A172 (cell line): ENCODE results near the gene RPS6KA3. TPM values are rescaled to one million over a fixed set of nuclear protein-coding genes. Genes with fewer than 3 reads are reported as not detected.
A peak's percentile ranks its signal among the peaks of the same experiment; 100 is the strongest.
"Not testable (repeated sequence)": the region's sequence is repeated elsewhere in the genome, so short reads cannot be mapped to it uniquely, and the experiment has no call there.

Experiments used
- DNase-seq: peaks from one replicate; pipeline ENCODE4 v3.0.0-alpha.2; 2015; ENCODE audit warnings: low spot score
- total RNA-seq: library from RNA; depleted of rRNA; stranded (reverse); fragments of >200 nt; shearing (Covaris generic); gene quantifications from 2 replicates; pipeline ENCODE4 v1.2.3, GENCODE V29; 2014

RPS6KA3 gene
- total RNA-seq, 1 experiment from 2014 or later, result 62.5 TPM

- no peak for DNase-seq
Observed at GRCh38 chrX:20221902-20222301, 44.8 kb downstream of the RPS6KA3 start.

GRCh38 chrX:20218836-20219505 lies 47.7 kb downstream of the RPS6KA3 start:
- no peak for DNase-seq

- no peak for DNase-seq
Observed at GRCh38 chrX:20217906-20218305, 48.8 kb downstream of the RPS6KA3 start.

GRCh38 chrX:20217271-20217670 lies 49.4 kb downstream of the RPS6KA3 start:
- DNase-seq, result peak; percentile 69

- DNase-seq, result no peak
Observed at GRCh38 chrX:20215565-20215964, 51.1 kb downstream of the RPS6KA3 start.

- DNase-seq, result no peak
Observed at GRCh38 chrX:20212486-20213089, 54.1 kb downstream of the RPS6KA3 start.

GRCh38 chrX:20211261-20211786 lies 55.4 kb downstream of the RPS6KA3 start:
- no peak for DNase-seq

- DNase-seq, result no peak
Observed at GRCh38 chrX:20205927-20206708, 60.6 kb downstream of the RPS6KA3 start.

- no peak for DNase-seq
Observed at GRCh38 chrX:20204351-20204750, 62.4 kb downstream of the RPS6KA3 start.

- DNase-seq, result no peak
Observed at GRCh38 chrX:20197641-20198210, 69.0 kb downstream of the RPS6KA3 start.

GRCh38 chrX:20189171-20189570 lies 77.5 kb downstream of the RPS6KA3 start:
- DNase-seq, result no peak

GRCh38 chrX:20181598-20182329 lies 84.9 kb downstream of the RPS6KA3 start:
- DNase-seq, result no peak

GRCh38 chrX:20177093-20177492 lies 89.6 kb downstream of the RPS6KA3 start:
- DNase-seq, result no peak

GRCh38 chrX:20173856-20174255 lies 92.9 kb downstream of the RPS6KA3 start:
- no peak for DNase-seq

GRCh38 chrX:20173313-20173712 lies 93.4 kb downstream of the RPS6KA3 start:
- no peak for DNase-seq

GRCh38 chrX:20171887-20172286 lies 94.8 kb downstream of the RPS6KA3 start:
- DNase-seq, result no peak

GRCh38 chrX:20162516-20162915 lies 104.2 kb downstream of the RPS6KA3 start:
- not testable (repeated sequence) for DNase-seq

- no peak for DNase-seq
Observed at GRCh38 chrX:20159797-20160385, 106.8 kb downstream of the RPS6KA3 start.

GRCh38 chrX:20151689-20152088 lies 115.0 kb downstream of the RPS6KA3 start:
- no peak for DNase-seq

- DNase-seq, result no peak
Observed at GRCh38 chrX:20149326-20149725, 117.4 kb downstream of the RPS6KA3 start.

GRCh38 chrX:20147561-20147960 lies 119.1 kb downstream of the RPS6KA3 start:
- no peak for DNase-seq
